ENCODE results near the gene HOXA13. TPM values are rescaled to one million over a fixed set of nuclear protein-coding genes. Genes with fewer than 3 reads are reported as not detected.
A peak's percentile ranks its signal among the peaks of the same experiment; 100 is the strongest.

Gene HOXA13
- total and polyA plus RNA-seq, 4 donors = 0.02 TPM; not detected in 3

- peaks cover 13 to 50% (median 29%) of the 10 kb centered on the region in 4 donors for H3K27me3 ChIP-seq (ENCODE audit: control insufficient read depth in 4 of 4, insufficient read depth in 4 of 4, low read length in 3 of 4)
- 5% methylated on average over 72 of the region's 72 CpGs for WGBS
- H3K4me1 ChIP-seq (ENCODE audit: control insufficient read depth in 4 of 4, insufficient read depth in 4 of 4, low read length in 3 of 4) = peaks cover 6 to 33% (median 20%) of the 10 kb centered on the region in 4 donors
Observed at GRCh38 chr7:27184337-27185012, 15.4 kb downstream of the HOXA13 start.

DNA sequence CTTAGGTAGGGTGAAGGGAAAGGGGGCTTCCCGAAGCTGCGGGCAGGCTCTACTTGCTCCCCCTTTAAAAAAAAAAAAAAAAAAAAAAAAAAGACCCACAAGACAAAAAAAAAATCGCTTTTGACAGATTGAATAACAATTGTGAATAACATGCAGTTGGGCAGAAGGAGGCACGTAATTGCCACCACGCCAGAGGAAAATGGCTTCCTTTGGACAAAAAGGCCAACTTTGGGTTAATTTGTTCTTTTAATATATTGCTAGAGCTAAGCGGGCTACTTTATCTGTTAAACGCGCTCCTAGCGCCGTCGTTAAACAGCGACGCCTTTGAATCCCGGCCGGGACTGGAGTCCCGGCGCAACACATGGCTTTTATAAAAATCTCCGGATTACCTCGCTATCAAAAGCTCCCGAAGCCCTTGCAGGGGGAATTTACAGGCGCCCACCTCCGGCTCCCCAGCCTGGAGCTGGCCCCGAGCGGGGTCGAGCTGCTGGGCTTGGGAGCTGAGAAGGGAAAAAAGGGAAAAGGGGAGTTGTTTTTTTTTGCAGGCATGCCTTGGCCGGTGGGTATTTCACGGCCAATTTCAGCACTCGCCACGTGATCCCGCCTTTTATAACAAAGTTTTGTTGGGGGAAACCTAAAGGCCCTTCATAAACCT, 16.1 kb downstream of the HOXA13 start:
- Histone ChIP-seq H3K27me3 (ENCODE audit: control insufficient read depth in 4 of 4, insufficient read depth in 4 of 4, low read length in 3 of 4) (peaks cover 13 to 54% (median 28%) of the 10 kb centered on the region in 4 donors), H3K9ac (ENCODE audit: low read depth in 1 of 2, low read length in 2 of 2) (no peak overlapping the region)
- WGBS = 7% methylated on average over 30 of the region's 30 CpGs

More at GRCh38 chr7:27184337-27185012, 15.4 kb downstream of the HOXA13 start:
- no peak overlapping the region for H3K27ac ChIP-seq (ENCODE audit: low read depth in 1 of 2, low read length in 2 of 2)
- DNase-seq (ENCODE audit: low spot score) = no peak
- H3K9ac ChIP-seq (ENCODE audit: low read depth in 1 of 2, low read length in 2 of 2) = no peak overlapping the region
- H3K4me3 ChIP-seq (ENCODE audit: low read depth in 1 of 3, low read length in 3 of 3) = peak overlapping the region in 1 of 3 donors; percentile 36
- TF ChIP-seq CTCF (IDR thresholded peaks at IDR 0.05; ENCODE audit: low read depth, low read length, missing input control) (no peak), ZBTB33 (IDR thresholded peaks at IDR 0.05) (no peak), HNF4G (IDR thresholded peaks at IDR 0.05) (no peak), EGR1 (IDR thresholded peaks at IDR 0.05; ENCODE audit: low read depth in 2 of 2) (no peak), TAF1 (conservative IDR thresholded peaks at IDR 0.05) (no peak), RAD21 (IDR thresholded peaks at IDR 0.05) (no peak), SP1 (IDR thresholded peaks at IDR 0.05) (no peak), HNF4A (conservative IDR thresholded peaks at IDR 0.05) (no peak), YY1 (IDR thresholded peaks at IDR 0.05) (no peak), FOXA1 (IDR thresholded peaks at IDR 0.05) (no peak)
- TF ChIP-seq, protein P1, sequence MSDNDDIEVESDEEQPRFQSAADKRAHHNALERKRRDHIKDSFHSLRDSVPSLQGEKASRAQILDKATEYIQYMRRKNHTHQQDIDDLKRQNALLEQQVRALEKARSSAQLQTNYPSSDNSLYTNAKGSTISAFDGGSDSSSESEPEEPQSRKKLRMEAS (IDR thresholded peaks at IDR 0.05) = no peak
- TF ChIP-seq, protein P2, sequence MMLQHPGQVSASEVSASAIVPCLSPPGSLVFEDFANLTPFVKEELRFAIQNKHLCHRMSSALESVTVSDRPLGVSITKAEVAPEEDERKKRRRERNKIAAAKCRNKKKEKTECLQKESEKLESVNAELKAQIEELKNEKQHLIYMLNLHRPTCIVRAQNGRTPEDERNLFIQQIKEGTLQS (IDR thresholded peaks at IDR 0.05) = no peak
- no peaks in the 10 kb centered on the region for H3K36me3 ChIP-seq (ENCODE audit: control insufficient read depth in 4 of 4, insufficient read depth in 3 of 4, low read depth in 1 of 4, low read length in 3 of 4)
- peaks cover 0 to 4% (median 0%) of the 10 kb centered on the region in 4 donors for H3K9me3 ChIP-seq (ENCODE audit: control insufficient read depth in 4 of 4, low read length in 3 of 4)

More for the DNA sequence above, 16.1 kb downstream of the HOXA13 start:
- DNase-seq (ENCODE audit: low spot score) = no peak
- Histone ChIP-seq H3K4me3 (ENCODE audit: low read depth in 1 of 3, low read length in 3 of 3) (peak overlapping the region in 1 of 3 donors; percentile 36), H3K4me1 (ENCODE audit: control insufficient read depth in 4 of 4, insufficient read depth in 4 of 4, low read length in 3 of 4) (peaks cover 6 to 34% (median 20%) of the 10 kb centered on the region in 4 donors), H3K36me3 (ENCODE audit: control insufficient read depth in 4 of 4, insufficient read depth in 3 of 4, low read depth in 1 of 4, low read length in 3 of 4) (no peaks in the 10 kb centered on the region), H3K9me3 (ENCODE audit: control insufficient read depth in 4 of 4, low read length in 3 of 4) (peaks cover 0 to 4% (median 0%) of the 10 kb centered on the region in 4 donors), H3K27ac (ENCODE audit: low read depth in 1 of 2, low read length in 2 of 2) (no peak overlapping the region)
- no peak for TF ChIP-seq ZBTB33 (IDR thresholded peaks at IDR 0.05)

Measured in liver (tissue), 9 donors.